SK-N-SH treated with all-trans-retinoic acid at 6 μM for 48 hours (cell line): ENCODE results near the gene SYTL2.

Source experiments
- ATAC-seq: fragments of 200-7000 bp; cut with Tn5 transposase; 3 replicates; pipeline ENCODE4 v1.9.1; 2020; ENCODE audit warnings: mild to moderate bottlenecking, moderate library complexity
- BACH2 ChIP-seq: fragments of 250-450 bp; sonication (Bioruptor Pico); IDR thresholded peaks from 2 replicates; pipeline ENCODE4 v1.9.0; 2021; ENCODE audit warnings: mild to moderate bottlenecking, borderline replicate concordance
- CSDC2 ChIP-seq: fragments of 250-450 bp; sonication (Bioruptor Pico); IDR thresholded peaks from 2 replicates; pipeline ENCODE4 v1.5.0; 2020; ENCODE audit warnings: mild to moderate bottlenecking, moderate library complexity
- GLIS3 ChIP-seq: fragments of 250-450 bp; sonication (Bioruptor Pico); IDR thresholded peaks from 2 replicates; pipeline ENCODE4 v1.5.0; 2020; ENCODE audit warnings: mild to moderate bottlenecking, moderate library complexity
- ISL1 ChIP-seq: fragments of 250-450 bp; sonication (Bioruptor Pico); IDR thresholded peaks from 2 replicates; pipeline ENCODE4 v2.1.2; 2022; ENCODE audit warnings: mild to moderate bottlenecking, moderate library complexity
- OSR1 ChIP-seq: fragments of 250-450 bp; sonication (Bioruptor Pico); IDR thresholded peaks from 2 replicates; pipeline ENCODE4 v1.8.0; 2022; ENCODE audit warnings: moderate library complexity, mild to moderate bottlenecking, inconsistent platforms
- PPARA ChIP-seq: fragments of 250-450 bp; sonication (Bioruptor Pico); IDR thresholded peaks from 2 replicates; pipeline ENCODE4 v1.5.0; 2020; ENCODE audit warnings: mild to moderate bottlenecking, borderline replicate concordance
- RARB ChIP-seq: fragments of 250-450 bp; sonication (Bioruptor Pico); IDR thresholded peaks from 2 replicates; pipeline ENCODE4 v1.8.0; 2021; ENCODE audit warnings: mild to moderate bottlenecking, moderate library complexity
- SNAI2 ChIP-seq: fragments of 250-450 bp; sonication (Bioruptor Pico); IDR thresholded peaks from 2 replicates; pipeline ENCODE4 v1.5.0; 2020; ENCODE audit warnings: mild to moderate bottlenecking, moderate library complexity
- TCF4 ChIP-seq: fragments of 250-450 bp; sonication (Bioruptor Pico); IDR thresholded peaks from 2 replicates; pipeline ENCODE4 v1.8.0; 2021; ENCODE audit warnings: mild to moderate bottlenecking, moderate library complexity, borderline replicate concordance
- TOX ChIP-seq: fragments of 250-450 bp; sonication (Bioruptor Pico); IDR thresholded peaks from 2 replicates; pipeline ENCODE4 v1.8.0; 2021; ENCODE audit warnings: mild to moderate bottlenecking, moderate library complexity, borderline replicate concordance
- TSHZ2 ChIP-seq: fragments of 250-450 bp; sonication (Bioruptor Pico); IDR thresholded peaks from 2 replicates; pipeline ENCODE4 v1.5.0; 2020; ENCODE audit warnings: mild to moderate bottlenecking, moderate library complexity
- ZFP30 ChIP-seq: fragments of 450-650 bp; formaldehyde crosslinking; IDR thresholded peaks from 2 replicates; pipeline ENCODE4 v1.5.0; 2022; ENCODE audit warnings: mild to moderate bottlenecking, moderate library complexity
- ZNF565 ChIP-seq: fragments of 450-650 bp; formaldehyde crosslinking; conservative IDR thresholded peaks from 2 replicates; pipeline ENCODE4 v1.5.0; 2020; ENCODE audit warnings: low read depth, mild to moderate bottlenecking, moderate library complexity
- TF ChIP-seq, protein P1 (sequence below): fragments of 250-450 bp; sonication (Bioruptor Pico); IDR thresholded peaks from 2 replicates; pipeline ENCODE4 v1.8.0; 2021; ENCODE audit warnings: low read depth, mild to moderate bottlenecking, moderate library complexity, borderline replicate concordance
- TF ChIP-seq, protein P2 (sequence below): fragments of 250-450 bp; sonication (Bioruptor Pico); IDR thresholded peaks from 2 replicates; pipeline ENCODE4 v1.8.0; 2020; ENCODE audit warnings: mild to moderate bottlenecking, moderate library complexity, borderline replicate concordance
- TF ChIP-seq, protein P3 (sequence below): fragments of 250-450 bp; sonication (Bioruptor Pico); IDR thresholded peaks from 2 replicates; pipeline ENCODE4 v1.5.1; 2021; ENCODE audit warnings: mild to moderate bottlenecking, moderate library complexity
- TF ChIP-seq, protein P4 (sequence below): fragments of 250-450 bp; sonication (Bioruptor Pico); IDR thresholded peaks from 2 replicates; pipeline ENCODE4 v1.5.1; 2020; ENCODE audit warnings: low read depth, mild to moderate bottlenecking, moderate library complexity

Gene SYTL2

DNA sequence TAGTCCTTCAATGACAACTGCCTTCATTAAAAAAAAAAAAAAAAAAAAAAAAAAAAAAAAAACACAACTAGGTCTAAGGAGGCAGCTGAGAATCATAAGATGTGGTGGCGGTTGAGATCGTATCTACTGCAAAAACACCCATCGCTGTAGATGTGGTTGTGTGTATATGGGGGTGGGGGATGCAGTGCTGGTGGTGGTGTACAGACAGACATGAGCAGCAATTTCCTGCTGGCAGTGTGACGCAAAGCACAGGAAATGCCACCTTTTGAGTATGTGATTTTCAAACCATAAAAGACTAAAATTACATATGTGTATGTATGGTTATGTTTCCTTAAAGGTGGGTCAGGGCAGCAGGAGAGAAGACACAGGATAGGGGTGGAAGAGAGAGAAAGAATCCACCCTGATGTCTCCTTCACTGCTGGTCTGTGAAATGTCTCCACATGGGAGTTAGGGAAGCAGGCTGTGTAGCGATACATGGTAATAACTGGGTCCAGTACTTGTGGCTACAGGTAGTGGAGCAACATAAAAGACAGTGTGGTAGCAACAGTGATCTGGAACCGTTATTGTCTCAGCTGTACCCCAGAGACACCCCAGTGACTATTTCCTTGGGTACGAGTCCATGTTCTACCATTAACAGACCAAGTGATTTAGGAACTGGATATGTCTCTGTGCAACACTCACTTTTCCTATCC is 57.9 kb downstream of the SYTL2 start (continued):
- TF ChIP-seq, protein P1, sequence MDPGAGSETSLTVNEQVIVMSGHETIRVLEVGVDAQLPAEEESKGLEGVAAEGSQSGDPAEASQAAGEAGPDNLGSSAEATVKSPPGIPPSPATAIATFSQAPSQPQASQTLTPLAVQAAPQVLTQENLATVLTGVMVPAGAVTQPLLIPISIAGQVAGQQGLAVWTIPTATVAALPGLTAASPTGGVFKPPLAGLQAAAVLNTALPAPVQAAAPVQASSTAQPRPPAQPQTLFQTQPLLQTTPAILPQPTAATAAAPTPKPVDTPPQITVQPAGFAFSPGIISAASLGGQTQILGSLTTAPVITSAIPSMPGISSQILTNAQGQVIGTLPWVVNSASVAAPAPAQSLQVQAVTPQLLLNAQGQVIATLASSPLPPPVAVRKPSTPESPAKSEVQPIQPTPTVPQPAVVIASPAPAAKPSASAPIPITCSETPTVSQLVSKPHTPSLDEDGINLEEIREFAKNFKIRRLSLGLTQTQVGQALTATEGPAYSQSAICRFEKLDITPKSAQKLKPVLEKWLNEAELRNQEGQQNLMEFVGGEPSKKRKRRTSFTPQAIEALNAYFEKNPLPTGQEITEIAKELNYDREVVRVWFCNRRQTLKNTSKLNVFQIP = no peak
- TF ChIP-seq PPARA (CRISPR knock-in tag) = no peak

- TF ChIP-seq, protein P2, sequence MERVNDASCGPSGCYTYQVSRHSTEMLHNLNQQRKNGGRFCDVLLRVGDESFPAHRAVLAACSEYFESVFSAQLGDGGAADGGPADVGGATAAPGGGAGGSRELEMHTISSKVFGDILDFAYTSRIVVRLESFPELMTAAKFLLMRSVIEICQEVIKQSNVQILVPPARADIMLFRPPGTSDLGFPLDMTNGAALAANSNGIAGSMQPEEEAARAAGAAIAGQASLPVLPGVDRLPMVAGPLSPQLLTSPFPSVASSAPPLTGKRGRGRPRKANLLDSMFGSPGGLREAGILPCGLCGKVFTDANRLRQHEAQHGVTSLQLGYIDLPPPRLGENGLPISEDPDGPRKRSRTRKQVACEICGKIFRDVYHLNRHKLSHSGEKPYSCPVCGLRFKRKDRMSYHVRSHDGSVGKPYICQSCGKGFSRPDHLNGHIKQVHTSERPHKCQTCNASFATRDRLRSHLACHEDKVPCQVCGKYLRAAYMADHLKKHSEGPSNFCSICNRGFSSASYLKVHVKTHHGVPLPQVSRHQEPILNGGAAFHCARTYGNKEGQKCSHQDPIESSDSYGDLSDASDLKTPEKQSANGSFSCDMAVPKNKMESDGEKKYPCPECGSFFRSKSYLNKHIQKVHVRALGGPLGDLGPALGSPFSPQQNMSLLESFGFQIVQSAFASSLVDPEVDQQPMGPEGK (CRISPR knock-in tag) = no peak
- TF ChIP-seq ZNF565 (CRISPR knock-in tag) = no peak
- no peak for TF ChIP-seq TOX (CRISPR knock-in tag)
- TF ChIP-seq RARB (CRISPR knock-in tag) = no peak
- TF ChIP-seq OSR1 (CRISPR knock-in tag) = no peak
- no peak for TF ChIP-seq BACH2
- no peak for TF ChIP-seq SNAI2 (CRISPR knock-in tag)
- no peak for TF ChIP-seq CSDC2
- TF ChIP-seq, protein P3, sequence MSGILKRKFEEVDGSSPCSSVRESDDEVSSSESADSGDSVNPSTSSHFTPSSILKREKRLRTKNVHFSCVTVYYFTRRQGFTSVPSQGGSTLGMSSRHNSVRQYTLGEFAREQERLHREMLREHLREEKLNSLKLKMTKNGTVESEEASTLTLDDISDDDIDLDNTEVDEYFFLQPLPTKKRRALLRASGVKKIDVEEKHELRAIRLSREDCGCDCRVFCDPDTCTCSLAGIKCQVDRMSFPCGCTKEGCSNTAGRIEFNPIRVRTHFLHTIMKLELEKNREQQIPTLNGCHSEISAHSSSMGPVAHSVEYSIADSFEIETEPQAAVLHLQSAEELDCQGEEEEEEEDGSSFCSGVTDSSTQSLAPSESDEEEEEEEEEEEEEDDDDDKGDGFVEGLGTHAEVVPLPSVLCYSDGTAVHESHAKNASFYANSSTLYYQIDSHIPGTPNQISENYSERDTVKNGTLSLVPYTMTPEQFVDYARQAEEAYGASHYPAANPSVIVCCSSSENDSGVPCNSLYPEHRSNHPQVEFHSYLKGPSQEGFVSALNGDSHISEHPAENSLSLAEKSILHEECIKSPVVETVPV = no peak
- no peak for TF ChIP-seq TSHZ2 (CRISPR knock-in tag)
- TF ChIP-seq ZFP30 (CRISPR knock-in tag) = no peak
- no peak for TF ChIP-seq TCF4 (CRISPR knock-in tag)
- TF ChIP-seq ISL1 (CRISPR knock-in tag) = no peak
- ATAC-seq = no peak
These were observed 58.6 kb downstream of the SYTL2 start for GRCh38 chr11:85752201-85752889.

- ATAC-seq = peak; percentile 84
- TF ChIP-seq, protein P4, sequence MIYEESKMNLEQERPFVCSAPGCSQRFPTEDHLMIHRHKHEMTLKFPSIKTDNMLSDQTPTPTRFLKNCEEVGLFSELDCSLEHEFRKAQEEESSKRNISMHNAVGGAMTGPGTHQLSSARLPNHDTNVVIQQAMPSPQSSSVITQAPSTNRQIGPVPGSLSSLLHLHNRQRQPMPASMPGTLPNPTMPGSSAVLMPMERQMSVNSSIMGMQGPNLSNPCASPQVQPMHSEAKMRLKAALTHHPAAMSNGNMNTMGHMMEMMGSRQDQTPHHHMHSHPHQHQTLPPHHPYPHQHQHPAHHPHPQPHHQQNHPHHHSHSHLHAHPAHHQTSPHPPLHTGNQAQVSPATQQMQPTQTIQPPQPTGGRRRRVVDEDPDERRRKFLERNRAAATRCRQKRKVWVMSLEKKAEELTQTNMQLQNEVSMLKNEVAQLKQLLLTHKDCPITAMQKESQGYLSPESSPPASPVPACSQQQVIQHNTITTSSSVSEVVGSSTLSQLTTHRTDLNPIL (CRISPR knock-in tag) = no peak
- TF ChIP-seq ISL1 (CRISPR knock-in tag) (peak; percentile 45), GLIS3 (CRISPR knock-in tag) (no peak), CSDC2 (no peak)
- TF ChIP-seq, protein P1 = no peak
- TF ChIP-seq, protein P2 (CRISPR knock-in tag) = no peak
These were observed 59.2 kb downstream of the SYTL2 start for GRCh38 chr11:85751724-85752123.
